NCI-H1048 (cell line): ENCODE data around the gene LZTS3.
"Not testable (repeated sequence)": the region's sequence is repeated elsewhere in the genome, so short reads cannot be mapped to it uniquely, and the experiment has no call there.

Experiments used
- DNase-seq: peaks from one replicate; lab custom pipeline; 2025; lab: John Stamatoyannopoulos, UW

The LZTS3 gene

DNA sequence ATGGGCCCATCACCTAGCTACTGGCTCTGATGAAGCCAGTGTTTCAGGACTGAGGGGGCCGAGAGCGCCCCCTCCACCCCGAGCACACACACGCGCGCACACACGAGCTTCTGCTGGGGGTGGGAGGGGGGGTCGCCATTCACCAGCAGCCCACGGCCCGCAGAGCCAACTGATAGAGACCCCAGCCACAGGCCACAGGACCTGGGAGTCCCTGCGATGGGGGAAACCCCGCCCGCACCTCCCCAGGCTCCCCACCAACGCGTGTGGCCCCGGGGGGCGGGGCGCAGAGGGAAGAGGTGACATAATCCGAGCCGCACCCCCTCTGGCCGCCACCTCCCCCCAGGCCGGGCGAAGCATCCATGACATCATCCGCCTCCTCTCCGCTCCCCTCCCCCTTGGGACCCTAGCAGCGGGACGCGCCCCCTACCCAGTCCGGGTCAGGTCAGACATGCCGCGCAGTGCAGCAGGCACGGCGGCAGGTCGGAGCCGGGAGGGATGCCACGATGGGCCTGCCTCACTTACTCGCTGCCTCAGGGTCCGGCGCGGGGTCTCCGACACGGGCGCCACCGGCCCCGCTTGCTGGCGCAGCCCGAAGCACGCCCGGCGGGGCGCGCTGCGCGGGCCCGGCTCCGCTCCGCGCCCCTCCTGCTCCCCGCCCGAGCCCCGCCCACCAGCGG lies at the start of gene LZTS3:
Gene LZTS3, minus strand, starts transcription at position 617 of the 677 bp plus-strand sequence. CDS start 6,386 bp downstream, outside the sequence.
- peak; percentile 34 for DNase-seq

DNA sequence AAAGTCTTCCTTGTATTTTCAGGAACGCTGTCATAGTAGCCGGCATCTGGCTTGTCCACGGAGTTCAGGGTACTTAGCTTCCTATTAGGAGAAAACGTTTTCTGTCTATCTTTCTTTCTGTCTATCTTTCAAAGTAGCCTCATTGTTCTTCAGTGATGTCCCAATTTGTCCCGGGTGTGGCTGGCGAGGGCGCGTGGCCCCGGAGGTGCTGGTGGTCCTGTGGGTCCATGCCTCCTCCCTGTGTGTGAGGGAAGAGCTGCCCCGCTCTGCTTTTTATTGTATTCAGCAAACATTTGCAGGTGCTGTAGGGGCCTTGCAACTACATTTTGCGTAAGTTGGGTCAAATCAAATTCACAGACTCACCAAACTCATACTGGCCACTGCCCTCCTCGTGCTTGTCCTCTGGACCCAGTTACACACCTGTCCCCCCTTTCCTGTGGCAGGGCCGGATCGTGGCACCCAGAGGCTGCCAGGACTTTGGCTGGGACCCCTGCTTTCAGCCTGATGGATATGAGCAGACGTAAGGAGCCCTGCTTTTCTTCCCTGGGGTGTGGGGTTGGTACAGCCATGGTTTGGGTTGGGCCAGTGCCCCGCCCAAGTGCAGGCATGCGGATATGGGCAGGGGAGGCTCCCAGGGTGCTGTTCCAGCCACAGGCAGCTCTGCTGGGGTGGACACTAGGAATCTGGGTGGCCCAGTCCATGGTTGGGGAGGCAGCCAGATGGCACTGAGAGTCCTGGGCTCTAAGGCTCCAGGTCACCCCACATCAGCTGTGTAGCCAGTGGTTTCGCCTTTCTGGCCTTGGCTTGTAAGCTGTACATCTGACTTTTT lies 48.3 kb upstream of the LZTS3 start:
- no peak for DNase-seq

DNA sequence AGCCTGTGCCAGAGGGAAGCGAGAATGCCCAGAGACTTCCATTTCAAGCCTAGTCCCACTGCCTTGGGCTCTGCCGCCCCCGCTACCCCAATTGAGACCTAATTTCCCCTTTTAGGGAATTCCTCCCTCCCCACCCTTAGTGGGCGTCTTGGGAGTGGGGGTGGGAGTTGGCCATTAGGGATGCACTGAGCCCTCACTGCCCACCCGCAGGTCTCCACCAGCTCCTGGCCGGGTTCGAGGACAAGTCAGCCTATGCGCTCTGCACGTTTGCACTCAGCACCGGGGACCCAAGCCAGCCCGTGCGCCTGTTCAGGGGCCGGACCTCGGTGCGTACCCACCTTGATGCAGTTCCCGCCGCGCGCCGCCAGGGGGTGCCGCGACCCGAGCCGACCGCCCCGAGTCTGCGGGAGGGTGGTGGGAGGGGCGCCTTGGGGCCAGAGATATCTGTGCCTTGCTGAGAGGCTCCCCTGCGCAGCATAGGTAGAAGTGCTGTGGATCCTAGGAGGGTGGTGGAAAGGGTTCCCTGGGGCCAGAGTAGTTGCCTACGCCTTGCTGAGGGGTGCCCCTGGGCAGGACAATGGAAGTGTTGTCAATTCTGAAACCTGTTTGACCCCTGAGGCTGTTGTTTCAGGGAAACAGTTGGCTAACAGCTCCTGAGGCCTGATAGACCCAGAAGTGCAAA lies 45.1 kb upstream of the LZTS3 start:
- DNase-seq: no peak

DNA sequence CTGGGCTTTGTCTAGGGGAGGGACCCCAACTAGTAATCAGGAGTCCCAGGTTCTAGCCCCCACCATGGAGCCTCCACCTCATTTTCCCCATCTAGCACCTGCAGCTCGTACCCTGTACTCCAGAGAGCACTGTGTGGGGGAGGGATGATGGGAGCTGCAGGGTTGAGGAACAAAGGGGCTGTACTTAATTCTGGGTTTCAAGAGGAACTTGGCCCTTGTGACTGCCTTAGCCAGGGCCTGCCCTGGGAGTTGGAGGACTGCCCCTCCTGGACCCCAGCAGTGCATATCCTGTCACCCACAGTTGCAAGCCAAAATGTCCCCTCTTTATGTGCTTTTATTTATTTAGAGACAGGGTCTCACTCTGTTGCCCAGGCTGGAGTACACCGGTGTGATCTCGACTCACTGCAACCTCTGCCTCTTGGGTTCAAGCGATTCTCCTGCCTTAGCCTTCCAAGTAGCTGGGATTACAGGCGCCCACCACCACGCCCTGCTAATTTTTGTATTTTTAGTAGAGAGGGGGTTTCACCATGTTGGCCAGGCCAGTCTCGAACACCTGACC lies 42.1 kb upstream of the LZTS3 start:
- not testable (repeated sequence) for DNase-seq

DNA sequence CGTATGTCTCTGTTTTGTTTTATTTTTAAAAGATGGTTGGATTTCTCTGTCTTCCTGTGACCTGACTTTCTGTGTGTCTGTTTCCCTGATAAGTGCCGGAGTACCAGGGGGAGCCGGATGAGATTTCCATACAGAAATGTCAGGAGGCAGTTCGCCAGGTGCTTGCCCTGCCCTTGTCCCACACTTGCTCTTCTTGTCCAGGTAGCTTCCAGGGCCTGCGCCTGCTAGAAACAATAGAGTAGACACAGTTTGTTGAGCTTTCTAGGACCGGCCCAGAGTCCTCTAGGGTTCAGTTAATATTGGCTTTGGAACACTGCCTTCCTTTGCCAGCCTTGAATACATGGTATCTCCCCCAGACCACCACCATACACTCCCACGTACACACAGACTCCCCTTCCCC lies 39.9 kb upstream of the LZTS3 start:
- DNase-seq: no peak

DNA sequence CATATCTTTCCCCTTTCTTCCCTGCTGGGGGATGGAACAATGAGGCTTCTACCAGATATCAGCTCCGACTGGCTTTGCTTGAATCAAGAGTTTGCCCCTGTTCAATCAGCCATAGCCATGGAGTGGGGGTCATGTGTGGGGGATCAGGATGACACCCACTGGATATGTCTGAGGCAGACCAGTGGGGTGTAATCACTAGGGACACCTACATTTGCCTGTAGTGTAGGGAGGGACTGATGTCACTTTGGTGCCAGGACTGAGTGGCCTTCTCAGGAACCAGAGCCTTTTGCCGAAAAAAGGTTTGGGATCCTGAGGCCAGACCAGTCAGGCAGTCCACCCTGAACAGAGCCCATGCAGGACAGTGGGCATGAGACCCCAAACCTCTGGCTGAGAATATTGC lies 37.0 kb upstream of the LZTS3 start:
- DNase-seq: no peak

DNA sequence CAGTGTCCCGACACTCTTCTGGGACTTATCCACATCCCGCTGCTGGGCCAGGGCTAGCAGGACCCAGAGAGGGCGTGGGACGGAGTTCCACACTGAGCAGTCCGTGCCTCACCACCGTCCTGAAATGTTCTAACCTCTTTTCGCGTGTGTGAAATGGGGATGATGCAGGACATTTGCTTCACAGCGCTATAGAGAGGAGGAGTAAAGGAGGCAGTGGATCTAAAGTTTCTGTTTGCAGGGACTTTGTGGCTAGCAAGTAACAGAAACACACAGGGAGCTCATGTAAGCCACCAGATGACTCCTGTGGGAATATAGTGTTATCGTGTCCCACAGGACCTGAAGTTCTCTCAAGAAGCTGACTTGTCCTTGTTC lies 36.6 kb upstream of the LZTS3 start:
- no peak for DNase-seq

DNA sequence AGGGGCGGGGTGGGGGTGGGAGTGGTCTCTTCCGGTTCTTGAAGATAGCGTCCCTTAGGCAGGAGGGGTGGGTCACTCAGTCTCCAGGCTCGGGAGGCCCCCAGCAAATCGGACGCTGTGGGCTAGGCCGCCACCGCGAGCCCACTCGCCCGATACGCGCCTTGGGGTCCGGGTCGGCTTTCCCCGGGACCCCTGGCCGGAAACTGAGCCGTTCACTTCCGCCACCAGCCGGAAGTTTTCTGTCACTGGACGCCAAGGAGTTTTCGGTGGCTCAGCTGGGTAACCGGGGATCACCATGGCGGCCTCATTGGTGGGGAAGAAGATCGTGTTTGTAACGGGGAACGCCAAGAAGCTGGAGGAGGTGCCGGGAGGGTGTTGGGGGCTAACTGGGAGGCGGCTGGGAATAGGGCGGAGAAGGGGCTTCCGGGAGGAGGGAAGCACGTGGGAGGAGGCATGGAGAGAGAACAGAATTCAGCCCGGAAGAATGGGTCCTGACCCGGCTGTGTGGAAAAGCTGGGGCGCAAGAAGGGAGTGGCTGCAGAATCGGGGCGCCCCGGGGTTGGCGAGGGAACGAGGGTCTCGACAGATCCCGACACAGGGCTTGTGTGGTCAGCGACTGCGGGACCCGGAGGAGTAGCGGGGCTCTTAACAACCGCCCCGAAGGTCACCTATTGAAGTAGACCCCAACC lies 36.1 kb upstream of the LZTS3 start, which contains the start of gene ITPA:
Gene ITPA, plus strand, starts transcription at position 242 of the 689 bp plus-strand sequence. Its CDS starts 54 bp downstream, at position 296.
- DNase-seq: peak; percentile 8

DNA sequence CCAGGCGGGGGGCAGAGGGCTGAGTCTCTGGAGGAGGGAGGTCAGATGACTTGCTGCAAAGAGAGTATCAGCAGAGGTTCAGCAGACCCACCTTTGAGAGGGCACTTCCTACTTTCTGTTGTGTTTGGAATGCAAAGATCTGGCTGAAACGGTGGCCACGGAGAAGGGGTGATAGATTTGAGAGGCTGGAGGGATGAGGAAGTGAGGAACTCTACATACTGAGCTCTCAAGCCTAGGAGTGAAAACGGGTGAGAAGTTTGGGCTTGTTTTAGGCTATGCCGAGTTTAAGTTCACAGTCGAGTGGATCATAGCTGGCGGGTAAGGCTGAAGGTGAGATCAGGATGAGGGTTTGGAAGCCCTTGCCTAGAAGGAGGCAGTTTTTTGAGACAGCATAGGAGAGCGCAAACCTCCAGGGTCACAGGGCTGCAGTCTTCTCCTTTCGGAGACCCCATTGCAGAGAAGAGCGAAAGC lies 35.5 kb upstream of the LZTS3 start:
- no peak for DNase-seq

DNA sequence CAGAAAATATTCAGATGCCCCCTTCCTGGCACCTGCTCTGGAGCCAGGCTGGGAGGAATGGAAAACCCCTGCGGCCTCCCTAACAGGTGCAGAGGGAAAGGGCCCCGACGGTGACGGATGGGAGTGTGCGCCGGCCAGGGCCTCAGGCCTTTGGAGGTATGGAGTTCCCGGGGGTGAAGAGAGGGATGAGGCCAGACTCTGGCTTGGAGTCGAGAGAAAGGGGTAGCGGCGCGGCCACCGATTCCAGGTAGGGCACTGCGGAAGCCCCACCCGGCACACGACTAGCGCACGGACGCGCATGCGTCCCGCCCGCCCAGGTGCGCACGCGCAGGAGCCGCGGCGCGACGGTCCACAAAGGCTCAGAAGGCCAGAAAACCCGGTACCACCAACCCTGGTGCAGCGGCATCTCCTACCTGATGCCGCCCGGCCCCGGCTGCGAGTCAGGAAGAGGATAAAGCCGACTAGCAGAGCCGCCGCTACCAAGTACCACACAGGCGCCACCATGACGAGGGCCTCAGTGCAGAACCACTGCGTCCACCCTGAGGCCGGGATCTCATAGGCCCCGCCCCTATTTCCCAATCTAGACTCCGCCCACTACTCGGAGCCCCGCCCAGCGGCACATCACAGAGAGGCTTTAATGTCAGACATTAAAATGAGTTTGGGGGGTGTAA lies 30.9 kb upstream of the LZTS3 start, which contains the start of gene DDRGK1:
Gene DDRGK1, minus strand, starts transcription at position 559 of the 671 bp plus-strand sequence. Its CDS starts 55 bp downstream, at position 504.
- DNase-seq: peak; percentile 65

DNA sequence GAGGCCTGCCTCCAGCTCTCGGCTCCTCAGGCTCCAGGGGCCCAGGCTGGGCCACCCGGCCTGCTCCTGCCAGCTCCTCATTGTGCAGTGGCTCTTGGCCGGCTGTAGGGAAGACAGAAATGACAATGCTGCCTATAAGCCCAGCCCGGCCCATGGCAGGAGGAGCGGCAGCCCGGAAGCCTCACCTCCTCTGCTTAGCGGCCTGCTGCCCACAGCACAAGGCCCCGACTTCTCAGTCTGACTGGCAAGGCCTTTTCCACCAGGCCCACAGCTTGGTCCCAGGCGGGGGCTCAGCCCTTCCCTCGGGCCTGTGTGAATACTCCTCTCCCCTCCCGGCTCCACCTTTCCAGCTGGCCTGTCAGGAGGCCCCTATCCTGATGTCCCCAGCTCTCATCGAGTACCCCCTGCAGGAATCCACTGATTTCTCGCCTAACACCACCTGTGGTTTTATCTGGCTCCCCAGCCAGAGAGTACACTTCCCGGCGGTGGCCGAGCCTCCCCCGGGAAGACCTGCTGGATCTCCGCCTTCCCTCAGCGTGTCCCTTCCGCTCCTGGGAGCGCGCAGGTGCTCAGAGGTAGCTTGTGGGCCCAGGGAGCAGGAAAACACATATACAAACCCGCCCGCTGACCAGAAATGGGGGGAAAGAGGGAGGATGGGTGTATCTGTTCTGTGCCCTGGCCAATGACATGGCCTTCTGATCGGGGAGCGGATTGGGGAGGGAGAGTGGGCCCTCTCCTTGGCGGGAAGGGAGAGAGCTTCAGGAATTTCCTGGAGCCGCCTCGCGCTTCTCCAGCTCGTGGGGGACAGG lies 30.2 kb upstream of the LZTS3 start:
- no peak for DNase-seq

DNA sequence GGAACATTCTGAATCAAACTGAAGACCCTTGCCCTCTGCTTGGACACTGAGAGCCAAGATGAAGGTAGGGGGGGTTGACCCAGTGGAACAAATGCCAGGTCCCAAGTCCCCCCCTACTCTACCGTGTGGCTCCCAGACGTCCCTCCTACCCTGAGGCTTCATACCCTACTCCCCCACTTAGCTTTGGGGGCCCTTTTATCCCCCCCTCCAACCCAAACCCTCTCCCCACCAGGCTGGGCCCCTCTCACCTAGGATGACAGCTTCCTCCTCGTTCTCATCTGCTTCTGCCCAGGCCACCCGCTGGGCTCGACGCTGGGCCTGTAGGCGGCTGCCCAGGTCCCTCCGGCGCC lies 29.6 kb upstream of the LZTS3 start:
- no peak for DNase-seq

DNA sequence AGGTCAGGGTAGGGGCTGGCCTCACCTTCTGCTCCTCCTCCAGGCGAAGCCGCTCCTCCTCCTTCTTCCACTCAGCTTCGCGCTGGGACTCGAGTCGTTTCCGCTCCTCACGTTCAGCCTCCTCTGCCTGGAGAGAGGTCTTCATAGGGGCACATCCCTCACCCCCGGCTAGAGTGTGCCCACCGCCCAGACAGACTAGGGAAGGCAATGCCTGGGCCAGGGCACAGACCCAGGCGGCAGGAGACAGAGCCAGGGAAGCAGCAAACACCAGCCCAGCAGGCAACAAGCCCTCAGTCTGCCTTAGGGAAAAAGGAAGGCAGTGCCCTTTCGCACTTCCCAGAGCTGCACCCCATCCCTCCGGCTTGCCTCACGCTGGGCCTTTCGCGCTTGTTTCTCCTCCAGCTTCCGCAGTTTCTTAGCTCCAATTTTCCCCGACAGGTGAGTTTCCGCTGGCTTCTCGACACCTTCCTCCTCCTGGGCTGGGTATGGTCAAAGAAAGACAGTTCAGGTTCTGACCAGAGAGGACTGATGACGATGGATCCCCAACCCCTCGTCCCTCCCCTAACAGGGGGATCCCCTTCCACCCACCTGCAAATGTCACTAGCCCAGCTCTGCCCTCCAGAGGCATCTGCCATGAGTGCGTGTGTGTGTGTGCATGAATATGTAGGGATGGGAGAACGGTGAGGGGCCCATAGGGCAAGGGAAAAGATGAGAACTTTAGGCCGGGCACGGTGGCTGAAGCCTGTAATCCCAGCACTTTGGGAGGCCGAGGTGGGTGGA lies 26.8 kb upstream of the LZTS3 start:
- DNase-seq: no peak

DNA sequence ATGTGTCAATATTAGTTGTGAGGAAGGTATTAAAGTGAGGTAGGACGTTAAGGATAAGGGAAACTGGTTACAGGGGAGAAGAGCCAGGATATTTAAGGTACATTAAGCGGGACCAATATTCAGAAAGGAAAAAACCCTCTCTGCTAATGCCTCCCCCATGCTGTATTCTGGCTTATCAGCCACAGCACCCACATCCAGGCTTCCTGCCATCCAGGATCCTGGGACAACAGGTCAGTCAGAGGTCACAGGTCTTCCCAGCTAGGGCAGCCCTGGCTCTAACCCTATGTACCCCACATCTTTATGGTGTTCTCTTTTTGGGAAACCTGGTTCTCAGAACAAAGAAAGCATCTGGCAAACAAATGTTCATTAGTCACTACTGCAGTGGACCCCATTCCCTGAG lies 25.9 kb upstream of the LZTS3 start:
- DNase-seq: no peak

DNA sequence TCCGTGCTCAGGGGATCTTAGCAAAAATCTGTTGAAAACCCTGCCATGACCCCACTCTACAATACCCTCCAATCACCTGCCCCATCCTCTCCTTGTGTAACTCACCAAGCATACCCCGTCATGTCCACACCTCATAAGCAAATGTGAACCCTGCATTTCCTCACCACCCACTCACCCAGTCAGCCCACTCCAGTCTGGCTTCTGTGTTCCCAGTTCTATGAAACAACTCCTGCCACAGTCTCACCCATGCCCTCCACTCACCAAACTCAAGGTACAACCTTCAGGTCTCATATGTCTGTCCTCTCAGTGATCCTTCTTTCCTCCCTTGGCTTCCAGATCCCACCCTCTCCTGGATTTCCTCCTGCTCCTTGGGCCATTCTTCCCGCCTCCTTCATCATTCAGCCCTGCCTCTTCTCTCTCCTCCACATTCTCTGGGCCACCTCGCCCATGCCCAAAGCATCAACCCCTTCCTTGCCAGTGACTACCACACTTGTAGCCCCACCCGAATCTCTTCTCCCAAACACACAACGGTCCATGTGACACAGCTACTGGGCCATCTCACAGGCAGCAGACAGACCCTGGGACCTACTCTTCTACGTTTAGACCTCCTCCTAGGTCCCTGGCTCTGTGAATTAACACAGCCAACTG lies 22.4 kb upstream of the LZTS3 start:
- no peak for DNase-seq

DNA sequence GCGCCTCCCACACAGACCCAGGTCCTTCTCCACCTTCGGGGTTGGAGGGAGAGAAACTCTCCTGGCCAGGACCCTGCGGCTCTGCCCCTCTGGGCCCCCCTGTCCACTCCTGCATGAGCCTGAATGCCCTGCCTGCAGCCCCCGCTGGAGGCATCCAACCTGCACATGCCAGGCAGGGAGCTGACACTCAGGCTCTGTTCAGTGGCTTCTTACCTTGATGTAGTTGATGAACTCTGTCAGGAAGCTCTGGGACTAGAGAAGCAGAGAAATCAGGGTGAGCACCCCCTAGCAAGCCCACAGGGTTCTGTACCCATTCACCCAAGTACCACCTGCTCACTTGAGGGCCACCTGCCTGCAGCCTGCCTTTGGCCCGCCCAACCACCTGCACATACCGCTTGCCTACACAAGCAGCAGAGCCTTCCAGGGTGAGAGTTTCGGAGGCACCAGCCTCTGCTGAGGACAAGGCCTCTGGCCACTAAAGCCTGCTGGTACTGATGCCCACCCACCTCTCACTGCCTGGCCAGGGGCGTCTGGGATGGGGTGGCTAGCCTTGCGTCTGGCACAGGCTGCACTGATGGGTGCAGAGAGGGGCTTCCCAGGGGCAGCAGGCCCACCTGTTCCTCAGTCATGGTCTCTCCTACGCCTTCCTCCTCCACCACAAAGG lies 21.4 kb upstream of the LZTS3 start:
- DNase-seq: no peak

DNA sequence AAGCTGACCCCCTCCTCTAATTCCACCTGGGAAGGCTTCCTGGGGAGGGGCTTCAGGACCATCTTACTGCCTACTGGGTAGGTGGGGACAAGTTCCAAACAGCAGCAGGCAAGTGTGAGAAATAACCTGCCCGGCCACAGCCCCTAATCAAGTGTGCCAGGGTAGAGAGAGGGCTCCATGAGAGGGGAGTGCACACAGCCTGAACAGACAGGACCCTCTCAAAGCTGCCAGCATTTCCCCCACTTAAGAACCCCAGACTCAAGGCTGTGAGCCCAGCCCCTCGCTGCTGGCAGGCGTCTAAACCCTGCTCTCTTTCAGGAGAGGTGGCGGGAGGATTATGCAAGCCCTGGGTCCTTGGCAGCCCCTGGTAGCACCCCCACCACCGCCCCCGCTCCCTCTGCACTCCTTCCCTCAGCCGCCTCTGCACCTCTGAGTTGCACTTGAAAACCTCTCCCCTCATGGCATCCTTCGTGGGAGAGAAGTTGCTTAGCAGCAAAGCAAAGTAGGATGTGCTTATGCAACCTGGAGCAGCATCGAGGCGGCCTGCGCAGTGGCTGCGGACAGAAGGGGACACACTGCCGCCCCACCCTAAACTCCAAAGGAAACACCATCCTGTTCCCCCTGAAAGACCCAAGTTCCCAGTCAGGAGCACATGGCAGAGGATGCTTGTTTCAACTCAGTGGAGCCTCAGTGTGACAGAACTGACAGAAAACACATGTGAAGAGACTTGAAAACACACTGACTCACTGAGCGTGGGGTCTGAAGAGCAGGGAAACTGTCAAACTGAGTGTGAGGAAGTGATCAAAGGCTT lies 20.7 kb upstream of the LZTS3 start:
- DNase-seq: no peak
